DND-41 (cell line): ENCODE data around the gene TNFSF15.

ENCODE experiments used
- EZH2 ChIP-seq: IDR thresholded peaks from 3 replicates; pipeline ENCODE4 v1.6.1; 2012; ENCODE audit warnings: borderline replicate concordance, low read depth, mild to moderate bottlenecking, moderate library complexity, low read length, inconsistent platforms; ENCODE audit not compliant: severe bottlenecking
- TF ChIP-seq, protein P1 (sequence below): IDR thresholded peaks from 2 replicates; pipeline ENCODE4 v1.5.1; 2012; ENCODE audit warnings: borderline replicate concordance, low read length, moderate library complexity, mild to moderate bottlenecking; ENCODE audit not compliant: poor library complexity, severe bottlenecking; ENCODE audit errors: extremely low read depth

DNA sequence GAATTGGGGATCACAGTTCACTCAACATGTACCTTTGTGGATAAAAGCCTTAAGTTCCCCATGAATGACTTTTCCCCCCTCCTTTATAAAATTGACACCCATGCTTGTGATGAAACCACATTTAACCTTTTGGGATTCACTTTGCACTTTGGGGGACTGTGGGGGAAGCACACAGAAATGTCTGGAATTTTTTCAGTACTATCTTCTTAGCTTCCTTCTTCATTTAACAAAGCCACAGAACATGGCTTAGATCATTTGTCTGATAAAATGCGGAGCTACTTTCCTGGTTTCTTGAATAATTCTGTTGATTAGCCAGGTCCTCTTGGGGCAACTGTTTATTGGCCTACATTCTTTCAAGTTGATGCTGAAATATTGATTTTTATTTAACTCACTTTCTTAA is 29.9 kb downstream of the TNFSF15 start:
- TF ChIP-seq, protein P1, sequence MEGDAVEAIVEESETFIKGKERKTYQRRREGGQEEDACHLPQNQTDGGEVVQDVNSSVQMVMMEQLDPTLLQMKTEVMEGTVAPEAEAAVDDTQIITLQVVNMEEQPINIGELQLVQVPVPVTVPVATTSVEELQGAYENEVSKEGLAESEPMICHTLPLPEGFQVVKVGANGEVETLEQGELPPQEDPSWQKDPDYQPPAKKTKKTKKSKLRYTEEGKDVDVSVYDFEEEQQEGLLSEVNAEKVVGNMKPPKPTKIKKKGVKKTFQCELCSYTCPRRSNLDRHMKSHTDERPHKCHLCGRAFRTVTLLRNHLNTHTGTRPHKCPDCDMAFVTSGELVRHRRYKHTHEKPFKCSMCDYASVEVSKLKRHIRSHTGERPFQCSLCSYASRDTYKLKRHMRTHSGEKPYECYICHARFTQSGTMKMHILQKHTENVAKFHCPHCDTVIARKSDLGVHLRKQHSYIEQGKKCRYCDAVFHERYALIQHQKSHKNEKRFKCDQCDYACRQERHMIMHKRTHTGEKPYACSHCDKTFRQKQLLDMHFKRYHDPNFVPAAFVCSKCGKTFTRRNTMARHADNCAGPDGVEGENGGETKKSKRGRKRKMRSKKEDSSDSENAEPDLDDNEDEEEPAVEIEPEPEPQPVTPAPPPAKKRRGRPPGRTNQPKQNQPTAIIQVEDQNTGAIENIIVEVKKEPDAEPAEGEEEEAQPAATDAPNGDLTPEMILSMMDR = no peak
- TF ChIP-seq EZH2 = no peak
